Ramos (cell line): ENCODE results near the gene ZNF124.
"Not testable (repeated sequence)": the region's sequence is repeated elsewhere in the genome, so short reads cannot be mapped to it uniquely, and the experiment has no call there.

Experiments used
- in situ Hi-C: fragments of 300-500 bp; cut with MboI; formaldehyde crosslinking; loops from one replicate; pipeline ENCODE4 v1.14.3; 2022; ENCODE audit warnings: low sequenced_read_pairs; ENCODE audit not compliant: unreplicated experiment

Gene ZNF124

DNA sequence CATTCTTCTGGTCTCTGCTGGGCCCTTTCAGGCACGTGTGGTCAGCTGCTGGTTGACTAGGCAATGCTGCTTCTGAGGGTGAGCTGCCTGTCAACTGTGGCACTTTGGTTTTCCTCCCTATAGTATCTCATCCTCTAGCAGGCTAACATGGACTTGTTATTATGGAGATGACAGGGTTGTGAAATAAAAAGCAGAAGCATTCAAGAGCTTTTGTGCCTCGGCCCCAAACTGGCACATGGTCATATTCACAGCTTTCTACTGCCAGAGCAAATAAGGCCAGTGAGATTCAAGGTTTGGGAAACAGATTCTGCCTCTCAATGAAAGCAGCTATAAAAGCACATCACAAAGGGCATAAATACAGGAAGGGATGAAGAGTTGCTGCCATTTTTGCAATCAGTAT is 1.6 kb upstream of the ZNF124 start:
- in situ Hi-C loops = no loop called here

DNA sequence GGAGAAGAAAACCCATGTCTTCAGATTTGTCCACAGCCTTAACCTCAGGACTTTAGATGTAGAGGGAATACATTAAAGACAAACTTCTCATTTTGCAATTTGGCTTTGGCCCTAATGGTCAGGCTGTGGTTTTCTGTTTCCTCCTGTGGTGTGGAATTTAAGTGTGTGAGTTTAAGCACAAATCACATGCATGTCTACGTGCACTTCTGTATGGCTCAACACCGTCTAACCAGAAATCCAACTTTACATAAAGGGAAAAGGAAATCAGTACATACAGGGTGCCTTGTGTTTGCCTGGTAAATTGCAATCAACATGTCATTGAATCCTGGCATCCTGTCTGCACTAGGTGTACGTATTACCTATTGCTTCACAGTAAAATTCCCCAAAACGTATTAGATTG is 1.2 kb upstream of the ZNF124 start:
- in situ Hi-C loops = no loop called here

DNA sequence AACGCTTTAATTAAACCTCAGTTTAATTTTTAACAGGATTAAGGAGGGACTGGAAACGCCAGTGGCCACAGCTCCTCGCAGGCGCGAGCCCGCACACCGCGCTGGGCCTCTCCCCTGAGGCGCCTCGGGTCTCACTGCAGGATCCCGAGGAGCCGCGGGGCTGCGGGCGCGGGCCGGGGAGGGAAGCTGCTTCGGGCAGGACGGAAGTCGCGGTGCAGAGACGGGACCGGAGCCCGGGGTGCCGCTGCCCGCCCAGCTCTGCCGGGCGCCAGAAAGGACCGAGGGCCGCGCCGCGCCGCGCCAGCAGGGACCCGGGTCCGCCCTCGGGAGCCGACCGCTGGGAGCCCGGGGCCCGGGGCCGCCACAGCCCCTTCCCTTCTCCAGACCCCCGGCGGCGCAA is 377 bp downstream of the ZNF124 start:
- in situ Hi-C loops = not testable (repeated sequence)

DNA sequence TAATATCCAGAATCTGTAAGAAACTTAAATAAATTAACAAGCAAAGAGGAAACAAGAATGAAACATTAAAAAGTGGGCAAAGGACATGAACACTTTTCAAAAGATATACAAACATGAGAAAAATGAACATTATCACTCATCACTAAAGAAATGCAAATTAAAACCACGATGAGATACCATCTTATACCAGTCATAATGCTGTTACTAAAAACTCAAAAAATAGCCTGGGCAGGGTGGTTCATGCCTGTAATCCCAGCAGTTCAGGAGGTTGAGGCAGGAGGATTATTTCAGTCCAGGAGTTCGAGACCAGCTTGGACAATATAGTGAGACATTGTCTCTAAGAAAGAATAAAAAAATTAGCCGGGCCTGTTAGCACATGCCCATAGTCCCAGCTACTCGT is 6.1 kb downstream of the ZNF124 start:
- in situ Hi-C loops = no loop called here

DNA sequence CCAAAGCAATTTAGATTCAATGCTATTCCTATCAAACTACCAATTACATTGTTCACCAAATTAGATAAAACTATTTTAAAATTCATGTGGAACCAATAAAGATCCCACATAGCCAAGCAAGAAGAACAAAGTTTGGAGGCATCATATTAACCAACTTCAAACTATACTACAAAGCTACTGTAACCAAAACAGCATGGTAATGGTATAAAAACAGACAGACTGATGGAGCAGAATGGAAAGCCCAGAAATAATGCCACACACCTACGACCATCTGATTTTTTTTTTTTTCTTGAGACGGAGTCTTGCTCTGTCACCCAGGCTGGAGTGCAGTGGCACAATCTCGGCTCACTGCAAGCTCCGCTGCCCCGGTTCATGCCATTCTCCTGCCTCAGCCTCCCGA is 7.1 kb downstream of the ZNF124 start:
- in situ Hi-C loops = no loop called here

DNA sequence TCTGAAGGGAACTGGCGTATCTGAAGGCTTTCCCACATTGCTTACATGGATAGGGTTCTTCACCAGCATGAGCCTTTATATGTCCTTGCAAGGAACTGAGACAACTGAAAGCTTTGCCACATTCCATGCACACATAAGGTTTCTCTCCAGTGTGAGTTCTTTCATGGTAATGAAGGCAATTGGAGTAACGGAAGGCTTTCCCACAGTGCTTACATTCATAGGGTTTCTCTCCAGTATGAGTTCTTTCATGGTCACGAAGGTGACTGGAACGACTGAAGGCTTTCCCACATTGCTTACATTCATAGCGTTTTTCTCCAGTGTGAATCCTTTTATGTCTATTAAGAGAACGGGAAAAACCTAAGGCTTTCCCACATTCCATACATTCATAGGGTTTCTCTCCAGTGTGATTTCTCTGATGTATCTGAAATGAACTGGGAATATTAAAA is 15.0 kb downstream of the ZNF124 start:
- in situ Hi-C loops = no loop called here

DNA sequence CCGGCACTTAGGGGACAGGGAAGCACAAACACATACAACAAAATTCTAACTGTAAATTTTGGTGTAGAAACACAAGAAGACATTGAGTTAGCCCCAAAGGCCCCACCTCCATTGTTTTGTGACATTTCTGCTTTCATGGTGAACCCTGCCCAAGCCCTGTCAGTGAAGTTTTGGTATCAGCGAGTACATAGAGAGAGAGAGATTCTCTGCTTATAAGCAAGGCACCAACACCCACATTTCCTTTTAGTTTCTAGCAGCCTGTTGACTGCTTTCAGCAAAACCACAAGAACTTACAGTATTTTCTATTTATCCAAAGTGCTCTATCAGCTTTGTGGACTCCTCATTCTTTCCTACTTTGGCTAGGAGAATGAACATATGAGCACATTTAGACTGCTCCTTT is 24.0 kb downstream of the ZNF124 start:
- in situ Hi-C loops = no loop called here

DNA sequence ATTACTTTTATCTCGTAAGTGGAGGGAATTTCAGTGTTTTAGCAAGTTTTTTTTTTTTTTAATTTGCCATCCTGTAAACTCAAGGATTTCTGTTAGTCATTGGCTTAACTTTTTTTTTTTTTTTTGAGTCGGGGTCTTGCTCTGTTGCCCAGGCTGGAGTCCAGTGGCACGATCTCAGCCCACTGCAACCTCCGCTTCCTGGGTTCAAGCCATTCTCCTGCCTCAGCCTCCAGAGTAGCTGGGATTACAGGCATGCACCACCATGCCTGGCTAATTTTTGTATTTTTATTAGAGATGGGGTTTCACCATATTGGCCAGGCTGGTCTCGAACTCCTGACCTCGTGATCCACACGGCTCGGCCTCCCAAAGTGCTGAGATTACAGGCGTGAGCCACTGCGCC is 24.7 kb downstream of the ZNF124 start:
- in situ Hi-C loops = not testable (repeated sequence)

DNA sequence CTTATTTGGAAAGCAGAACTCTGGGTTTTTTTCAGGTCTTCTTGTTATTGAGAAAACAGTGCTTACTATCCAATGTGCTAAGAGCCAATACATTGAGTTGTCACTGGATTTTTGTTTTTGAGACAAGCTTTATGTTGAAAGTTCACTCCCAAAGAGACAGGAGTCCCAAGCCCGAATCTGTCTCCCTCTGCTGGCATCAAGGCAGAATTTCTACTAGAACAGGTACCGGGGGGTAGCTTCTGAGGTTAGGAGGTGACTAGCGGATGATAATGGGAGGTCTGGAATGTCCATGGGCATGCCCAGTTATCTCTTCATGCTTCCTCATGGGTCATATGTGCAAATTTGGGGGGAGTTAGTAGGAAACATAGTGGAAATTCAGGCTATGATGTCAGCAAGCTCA is 25.1 kb downstream of the ZNF124 start:
- in situ Hi-C loops = no loop called here

DNA sequence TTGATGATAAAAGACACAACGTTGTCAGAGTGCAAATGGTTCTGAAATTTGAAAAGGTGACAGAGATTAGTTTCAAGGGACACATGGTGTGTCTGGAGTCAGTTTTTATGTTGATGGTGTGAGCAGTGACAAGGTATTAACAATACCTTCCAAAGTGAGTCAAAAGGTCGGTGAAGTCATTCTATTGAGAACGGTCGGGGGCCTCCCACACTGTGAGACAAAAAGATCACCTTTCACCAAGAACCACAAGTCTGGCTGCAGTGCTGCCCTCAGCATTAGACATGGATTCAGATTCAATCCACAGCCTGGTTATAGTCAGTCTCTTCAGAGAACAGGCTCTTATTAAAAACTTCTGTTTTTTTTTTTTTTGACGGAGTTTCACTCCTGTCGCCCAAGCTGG is 26.5 kb downstream of the ZNF124 start:
- in situ Hi-C loops = no loop called here

DNA sequence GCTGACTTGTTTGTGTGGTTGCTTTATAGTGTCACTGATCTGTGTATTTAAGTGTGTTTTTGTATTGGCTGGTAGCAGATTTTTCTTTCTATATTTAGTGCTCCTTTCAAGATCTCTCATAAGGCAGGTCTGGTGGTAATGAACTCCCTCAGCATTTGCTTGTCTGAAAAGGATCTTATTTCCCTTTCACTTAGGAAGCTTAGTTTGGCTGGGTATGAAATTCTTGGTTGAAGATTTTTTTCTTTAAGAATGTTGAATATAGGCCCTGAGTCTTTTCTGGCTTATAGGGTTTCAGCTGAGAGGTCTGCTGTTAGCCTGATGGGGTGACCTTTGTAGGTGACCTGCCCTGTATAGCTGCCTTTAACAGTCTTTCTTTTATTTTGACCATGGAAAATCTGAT is 32.3 kb downstream of the ZNF124 start:
- in situ Hi-C loops = not testable (repeated sequence)

DNA sequence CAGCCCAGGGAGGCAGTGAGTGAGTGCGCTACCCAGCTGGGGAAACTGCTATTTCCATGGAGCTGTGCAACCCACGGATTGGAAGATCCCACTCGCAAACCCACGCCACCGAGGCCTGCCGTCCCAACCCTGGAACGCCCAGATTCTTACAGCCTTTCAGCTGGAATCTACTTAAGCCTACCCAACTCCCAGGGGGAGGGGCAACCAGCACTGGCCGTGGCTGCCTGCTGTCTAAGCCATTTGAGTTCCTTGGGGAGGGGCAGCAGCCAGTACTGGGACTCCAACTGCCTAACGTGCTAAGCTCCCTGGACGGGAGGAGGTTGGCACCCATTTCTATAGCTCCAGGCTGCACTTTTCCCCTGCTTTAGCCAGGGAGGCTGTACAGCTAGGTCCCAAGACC is 40.6 kb downstream of the ZNF124 start:
- in situ Hi-C loops = no loop called here

DNA sequence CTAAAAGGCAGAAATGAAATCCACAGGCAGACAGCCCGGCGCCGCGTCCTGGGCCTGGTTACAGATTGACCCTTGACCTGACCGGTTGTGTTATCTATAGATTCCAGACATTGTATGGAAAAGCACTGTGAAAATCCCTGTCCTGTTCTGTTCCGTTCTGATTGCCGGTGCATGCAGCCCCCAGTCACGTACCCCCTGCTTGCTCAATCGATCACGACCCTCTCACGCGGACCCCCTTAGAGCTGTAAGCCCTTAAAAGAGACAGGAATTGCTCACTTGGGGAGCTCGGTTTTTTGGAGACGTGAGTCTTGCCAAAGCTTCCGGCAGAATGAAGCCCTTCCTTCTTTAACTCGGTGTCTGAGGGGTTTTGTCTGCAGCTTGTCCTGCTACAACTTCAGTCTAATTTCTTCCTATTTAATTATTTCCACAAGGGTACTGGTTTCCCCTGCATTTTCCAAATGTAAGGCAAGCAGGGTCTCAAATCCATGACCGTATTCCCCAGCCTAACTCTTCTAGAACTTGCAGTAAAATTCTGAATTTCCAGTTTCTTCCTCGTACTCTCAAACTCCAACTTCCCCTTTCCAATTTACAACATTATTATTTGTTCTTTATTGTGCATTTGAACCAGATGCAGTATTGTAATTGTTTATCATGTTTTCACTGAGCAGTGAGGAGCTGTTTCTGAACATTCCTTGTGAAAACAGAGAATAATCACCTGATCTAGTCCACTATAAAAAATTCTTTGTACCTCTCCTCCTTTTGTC is 44.1 kb downstream of the ZNF124 start:
- in situ Hi-C loops = not testable (repeated sequence)

DNA sequence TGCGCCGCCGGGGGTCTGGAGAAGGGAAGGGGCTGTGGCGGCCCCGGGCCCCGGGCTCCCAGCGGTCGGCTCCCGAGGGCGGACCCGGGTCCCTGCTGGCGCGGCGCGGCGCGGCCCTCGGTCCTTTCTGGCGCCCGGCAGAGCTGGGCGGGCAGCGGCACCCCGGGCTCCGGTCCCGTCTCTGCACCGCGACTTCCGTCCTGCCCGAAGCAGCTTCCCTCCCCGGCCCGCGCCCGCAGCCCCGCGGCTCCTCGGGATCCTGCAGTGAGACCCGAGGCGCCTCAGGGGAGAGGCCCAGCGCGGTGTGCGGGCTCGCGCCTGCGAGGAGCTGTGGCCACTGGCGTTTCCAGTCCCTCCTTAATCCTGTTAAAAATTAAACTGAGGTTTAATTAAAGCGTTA is 45.2 kb downstream of the ZNF124 start:
- in situ Hi-C loops = not testable (repeated sequence)

DNA sequence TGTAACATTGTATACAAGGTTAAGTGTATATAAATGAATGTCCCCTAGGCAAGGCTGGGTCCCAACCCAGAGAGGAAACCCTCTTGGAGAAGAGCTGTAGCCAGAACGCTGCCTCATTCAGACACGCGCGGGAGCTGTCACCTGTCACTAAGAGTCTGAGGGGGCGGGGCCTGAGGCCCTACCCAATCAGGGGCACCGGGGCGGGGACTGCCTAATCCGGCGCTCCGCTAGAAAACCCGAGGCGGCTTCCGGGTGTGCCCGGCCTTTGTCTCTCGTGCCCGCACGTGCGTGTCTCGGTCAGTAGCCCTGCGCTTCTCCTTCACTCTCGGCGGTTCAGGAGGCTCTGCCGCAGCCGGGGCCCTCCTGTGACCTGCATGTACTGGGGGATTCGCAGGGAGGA is 45.7 kb downstream of the ZNF124 start:
- in situ Hi-C loops = not testable (repeated sequence)

DNA sequence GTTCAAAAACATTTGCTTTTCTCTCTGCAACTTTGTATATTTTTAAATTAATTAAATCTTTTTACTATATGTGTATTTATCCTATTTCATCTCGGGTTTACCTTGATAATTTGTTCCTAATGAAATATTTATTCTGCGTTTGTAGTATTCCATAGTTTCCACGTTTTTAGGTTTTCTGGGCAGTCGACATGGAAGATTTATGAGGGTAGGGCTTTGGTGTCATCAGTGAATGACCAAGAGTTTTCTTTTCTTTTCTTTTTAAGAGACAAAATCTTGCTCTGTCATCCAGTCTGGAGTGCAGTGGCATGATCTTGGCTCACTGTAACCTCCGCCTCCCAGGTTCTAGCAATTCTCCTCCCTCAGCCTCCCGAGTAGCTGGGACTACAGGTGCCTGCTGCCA is 50.4 kb downstream of the ZNF124 start:
- in situ Hi-C loops = no loop called here

DNA sequence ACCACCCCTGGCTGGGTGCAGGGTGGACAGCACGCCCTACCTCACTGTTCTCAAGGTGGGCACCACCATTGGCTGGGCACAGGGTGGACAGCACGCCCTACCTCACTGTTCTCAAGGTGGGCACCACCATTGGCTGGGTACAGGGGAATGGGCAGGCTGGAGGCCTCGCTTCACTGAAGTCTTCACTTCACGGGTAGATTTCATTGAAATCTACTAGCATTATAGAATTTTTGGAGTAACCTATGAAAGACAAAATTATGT is 51.5 kb downstream of the ZNF124 start:
- in situ Hi-C loops = not testable (repeated sequence)

DNA sequence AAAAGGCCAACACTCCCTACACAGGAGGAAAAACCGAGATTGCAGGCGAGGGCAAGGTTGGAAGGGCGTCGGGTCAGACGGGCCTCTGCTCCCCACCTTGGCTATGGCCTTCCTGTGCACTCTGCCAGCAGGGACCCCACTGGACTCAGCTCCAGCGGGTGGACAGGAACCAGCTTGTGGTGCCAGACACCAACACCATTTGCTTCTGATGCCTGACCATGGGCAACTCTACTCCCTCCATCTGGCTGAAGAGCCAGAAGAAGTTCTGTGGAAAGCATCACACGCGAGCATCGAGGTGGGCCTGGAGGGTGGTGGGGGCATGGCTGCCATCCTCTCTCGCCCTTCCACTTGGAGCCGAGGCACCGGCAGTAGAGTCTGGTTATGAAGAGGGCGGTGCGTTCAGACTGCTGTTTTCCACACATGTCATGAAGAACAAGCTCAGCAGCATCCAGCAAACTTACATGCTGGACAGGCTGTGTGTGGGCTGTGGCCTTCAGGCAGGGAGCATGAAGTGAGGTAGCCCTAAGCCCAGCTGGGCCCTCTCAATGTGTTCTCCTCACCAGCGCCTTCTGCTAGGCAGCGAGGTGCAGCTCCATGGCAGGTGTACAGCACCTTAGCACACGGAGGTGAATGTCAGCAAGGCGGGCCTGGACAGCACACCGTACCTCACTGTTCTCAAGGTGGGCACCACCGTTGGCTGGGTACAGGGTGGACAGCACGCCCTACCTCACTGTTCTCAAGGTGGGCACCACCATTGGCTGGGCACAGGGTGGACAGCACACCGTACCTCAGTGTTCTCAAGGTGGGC is 52.0 kb downstream of the ZNF124 start:
- in situ Hi-C loops = no loop called here

DNA sequence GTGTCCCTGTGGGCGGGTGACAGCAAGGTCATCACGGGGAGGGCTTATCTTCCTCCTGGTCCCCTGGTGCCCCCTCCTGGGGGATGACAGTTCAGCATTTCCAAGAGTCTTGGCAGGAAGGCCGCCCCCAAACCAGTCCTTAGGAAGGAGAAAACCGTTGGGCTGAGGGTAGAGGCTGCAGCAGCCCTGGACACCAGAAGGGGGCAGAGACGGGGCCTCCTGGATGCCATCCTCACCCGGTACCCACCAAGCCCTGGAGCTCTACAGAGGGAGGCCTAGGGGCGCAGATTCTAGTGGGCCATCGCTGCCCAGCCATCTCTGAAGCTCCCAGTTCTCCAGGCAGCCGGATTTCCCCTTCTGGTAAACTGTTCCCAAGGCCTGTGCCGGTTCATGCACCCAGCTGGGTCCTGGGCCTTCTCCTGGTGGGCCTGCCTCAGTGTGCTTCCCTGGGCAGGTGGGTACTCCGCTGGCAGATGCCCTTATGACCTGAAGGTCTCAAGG is 52.8 kb downstream of the ZNF124 start:
- in situ Hi-C loops = no loop called here

DNA sequence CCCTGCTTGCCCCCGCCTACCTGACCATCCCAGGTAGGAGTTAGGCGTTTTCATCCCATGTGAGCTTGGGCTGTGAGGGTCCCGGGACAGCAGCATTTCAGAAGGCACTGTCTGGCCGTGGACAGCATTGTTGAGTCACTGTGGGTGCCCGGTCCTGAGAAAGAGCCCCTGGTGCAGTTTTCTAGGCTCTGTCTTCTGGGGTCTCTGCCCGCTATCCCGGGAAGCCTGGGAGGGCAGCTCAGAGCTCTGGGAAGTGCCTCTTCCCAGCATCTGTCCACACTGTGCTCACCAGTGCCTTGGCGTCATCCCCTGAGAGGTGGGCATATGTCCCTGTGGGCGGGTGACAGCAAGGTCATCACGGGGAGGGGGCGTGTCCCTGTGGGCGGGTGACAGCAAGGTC is 56.3 kb downstream of the ZNF124 start:
- in situ Hi-C loops = no loop called here

DNA sequence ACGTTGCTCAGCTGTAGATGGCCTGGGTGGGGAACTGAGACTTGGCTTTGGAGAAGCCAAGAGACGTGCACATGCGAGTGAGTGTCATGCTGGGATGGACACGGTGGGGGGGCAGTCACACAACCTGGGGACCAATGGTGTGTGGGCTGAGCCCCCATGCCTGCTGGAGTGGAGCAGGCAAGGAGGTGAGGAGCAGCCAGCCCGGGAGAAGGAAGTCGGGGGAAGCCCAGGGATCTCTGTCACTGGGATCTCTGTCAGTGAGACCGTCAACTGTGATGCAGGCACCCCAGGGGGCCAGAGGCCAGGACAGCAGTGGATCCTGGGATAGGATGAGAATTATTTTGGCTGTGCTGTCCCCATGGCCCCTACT is 56.7 kb downstream of the ZNF124 start:
- in situ Hi-C loops = no loop called here
